Activated T-helper 9 cell treated with anti-CD3 and anti-CD28 coated beads, Interleukin-2, amount 50 U/mL, for 16 hours (primary cell): ENCODE data around the gene ANKRD12.

Experiments
- DNase-seq: peaks from one replicate; pipeline ENCODE4 v3.0.0-alpha.2; 2020; ENCODE audit warnings: low read depth

ANKRD12 gene

GRCh38 chr18:9106800-9107584 lies 29.6 kb upstream of the ANKRD12 start:
- no peak for DNase-seq

DNA sequence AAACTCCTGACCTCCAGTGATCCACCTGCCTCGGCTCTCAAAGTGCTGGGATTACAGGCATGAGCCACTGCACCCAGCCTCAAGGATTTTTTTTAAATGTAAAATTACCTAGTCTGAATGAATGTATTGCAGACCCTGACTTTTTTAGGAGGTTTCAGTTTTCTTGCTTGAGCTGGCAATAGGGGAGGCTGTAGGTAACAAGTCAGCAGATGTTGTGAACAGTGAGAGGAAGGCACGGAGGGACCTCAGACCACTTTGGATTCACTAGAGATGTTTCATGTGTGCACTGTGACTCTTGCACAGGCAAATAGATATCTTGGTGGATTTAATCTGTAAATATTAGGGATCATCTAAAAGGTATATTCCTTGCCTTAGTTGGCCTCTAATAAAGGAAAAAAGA lies 27.7 kb upstream of the ANKRD12 start:
- DNase-seq, result no peak

GRCh38 chr18:9109523-9109922 lies 27.1 kb upstream of the ANKRD12 start:
- no peak for DNase-seq

GRCh38 chr18:9113468-9114149 lies 23.0 kb upstream of the ANKRD12 start:
- DNase-seq, result no peak

DNA sequence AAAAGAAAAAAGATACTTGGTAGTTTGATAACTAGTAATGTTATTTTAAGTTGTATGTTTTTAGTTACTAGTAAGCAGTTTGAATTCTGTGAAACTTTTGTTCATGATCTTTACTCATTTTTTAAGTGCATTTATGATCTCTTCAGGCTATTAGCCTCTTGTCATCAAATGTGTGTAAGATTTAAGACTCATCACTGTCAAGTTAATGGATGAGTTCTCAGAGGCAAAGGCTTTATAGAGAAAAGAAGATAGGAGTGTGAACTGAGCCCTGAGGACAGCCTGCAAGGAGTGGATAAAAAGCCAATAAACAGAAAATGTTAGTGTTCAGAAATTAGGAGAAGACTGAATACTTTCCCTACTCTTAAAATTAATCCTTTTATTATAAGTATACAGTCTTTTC lies 20.6 kb upstream of the ANKRD12 start:
- no peak for DNase-seq

DNA sequence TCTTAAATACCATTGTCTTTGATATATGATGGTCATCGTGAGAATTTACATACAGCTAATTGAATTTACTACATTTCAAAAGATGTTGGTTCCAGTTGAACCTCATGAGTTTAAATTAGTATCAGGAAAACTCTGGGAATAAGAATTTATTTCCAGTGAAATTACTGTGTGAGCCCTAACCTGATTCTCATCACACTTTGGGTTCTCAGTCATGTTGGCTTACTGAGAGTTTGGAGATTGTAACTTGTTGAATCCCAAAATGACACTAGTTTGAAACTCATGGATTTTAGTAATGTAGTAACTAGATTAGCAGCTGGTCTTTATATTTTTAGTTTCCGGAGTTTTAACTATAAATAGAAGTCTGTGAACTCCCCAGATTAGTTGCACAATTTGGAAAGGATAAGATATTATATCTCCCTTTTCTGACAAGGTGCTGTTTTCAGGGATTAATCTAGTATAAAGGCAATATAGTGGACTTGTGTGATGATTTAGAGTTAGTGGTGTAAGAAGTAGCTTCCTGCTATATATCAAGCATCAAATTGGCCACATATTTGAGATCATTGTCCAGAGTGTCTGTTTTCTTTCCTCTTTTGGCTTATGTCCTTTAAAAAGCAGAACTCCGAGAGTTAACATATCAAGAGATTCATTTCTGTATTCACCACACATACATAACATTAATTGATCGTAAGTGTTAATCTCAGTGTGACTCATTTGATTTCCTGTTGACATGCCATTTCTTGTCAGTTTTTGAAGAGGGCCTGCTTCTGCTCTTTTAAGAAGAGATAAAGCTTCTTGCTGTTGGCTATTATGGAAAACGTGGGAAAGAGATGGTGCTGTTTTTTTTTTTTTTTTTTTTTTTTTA lies 18.4 kb upstream of the ANKRD12 start:
- no peak for DNase-seq

DNA sequence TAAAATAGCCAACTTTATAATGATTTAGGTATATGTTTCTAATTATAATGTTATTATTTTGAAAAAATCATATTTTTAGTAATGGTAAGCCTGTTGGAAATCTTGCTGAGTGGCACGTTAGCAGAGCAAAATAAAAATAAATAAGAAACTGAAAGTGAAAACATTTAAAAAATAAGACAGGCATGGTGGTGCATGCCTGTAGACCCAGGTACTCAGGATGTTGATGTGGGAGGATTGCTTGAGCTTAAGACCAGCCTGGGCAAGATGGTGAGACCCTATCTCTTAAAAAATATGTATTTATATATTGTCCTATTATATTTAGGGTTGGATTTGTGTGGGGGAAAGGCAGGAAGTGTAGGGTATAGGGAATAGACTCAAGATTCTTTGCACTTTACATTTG lies 15.8 kb upstream of the ANKRD12 start:
- no peak for DNase-seq

DNA sequence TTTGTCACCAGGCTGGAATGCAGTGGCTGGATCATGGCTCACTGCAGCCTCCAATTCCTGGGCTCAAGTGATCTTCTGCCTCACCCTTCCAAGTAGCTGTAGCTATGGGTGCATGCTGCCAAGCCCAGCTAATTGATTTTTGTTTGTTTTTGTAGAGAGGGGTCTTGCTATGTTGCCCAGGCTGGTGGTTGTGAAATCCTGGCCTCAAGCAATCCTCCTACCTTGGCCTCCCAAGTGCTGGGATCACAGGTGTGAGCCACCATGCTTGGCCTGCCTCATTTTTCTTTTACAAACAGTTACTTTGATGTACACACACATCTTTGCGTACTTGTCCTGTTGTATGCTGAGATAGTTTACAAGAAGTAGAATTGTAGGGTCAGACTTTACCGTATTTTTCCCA lies 13.1 kb upstream of the ANKRD12 start:
- no peak for DNase-seq

- no peak for DNase-seq
Observed at GRCh38 chr18:9124824-9125223, 11.8 kb upstream of the ANKRD12 start.

DNA sequence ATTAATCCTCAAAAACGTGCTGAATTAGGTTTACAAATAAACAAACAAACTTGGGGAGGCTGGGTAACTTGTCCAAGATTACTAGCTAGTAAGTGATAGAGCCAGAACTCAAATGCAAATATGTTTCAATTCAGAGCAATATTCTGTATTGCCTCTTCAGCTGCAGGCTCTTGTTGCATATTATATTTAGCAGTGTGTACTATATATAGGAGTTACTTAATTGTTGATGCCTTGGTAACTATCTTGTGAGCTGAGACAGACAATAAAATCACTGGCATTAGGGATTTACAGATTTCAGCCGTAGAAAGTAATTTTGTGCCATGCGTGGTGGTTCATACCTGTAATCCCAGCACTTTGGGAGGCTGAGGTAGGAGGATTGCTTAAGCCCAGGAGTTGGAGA lies 10.2 kb upstream of the ANKRD12 start:
- no peak for DNase-seq

DNA sequence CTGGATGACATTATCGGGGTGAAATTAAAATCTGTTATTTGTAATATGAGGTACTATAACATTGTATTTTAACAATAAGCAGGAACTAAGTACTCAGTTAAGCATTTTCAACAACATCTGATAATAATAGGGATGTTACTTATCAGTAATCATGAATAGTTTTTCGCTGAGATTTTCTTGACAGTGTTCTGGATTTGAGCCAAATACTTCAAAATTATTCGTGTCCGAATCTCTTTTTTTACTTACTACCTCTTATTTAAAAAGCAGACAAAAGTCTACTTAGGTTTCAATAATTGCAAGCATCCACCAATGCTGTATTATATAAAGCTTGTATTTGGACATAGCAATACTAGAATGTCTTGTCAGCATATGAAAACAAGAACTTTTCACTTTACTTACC lies 6.4 kb upstream of the ANKRD12 start:
- DNase-seq, result no peak

DNA sequence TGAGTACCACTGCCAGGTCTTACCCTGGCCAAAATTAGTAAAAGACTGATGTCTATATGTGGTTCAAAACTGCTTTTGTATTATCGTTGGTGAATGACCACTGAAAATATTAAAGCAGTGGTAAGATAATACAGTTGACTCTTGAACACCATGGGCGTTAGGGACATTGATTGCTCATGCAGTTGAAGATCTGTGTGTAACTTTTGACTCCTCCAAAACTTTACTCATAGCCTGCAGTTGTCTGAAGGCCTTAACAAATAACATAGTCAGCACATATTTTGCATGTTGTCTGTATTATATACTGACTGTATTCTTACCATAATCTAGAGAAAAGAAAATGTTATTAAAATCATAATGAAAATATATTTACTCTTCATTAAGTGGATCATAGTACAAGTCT lies 5.8 kb upstream of the ANKRD12 start:
- DNase-seq, result no peak

DNA sequence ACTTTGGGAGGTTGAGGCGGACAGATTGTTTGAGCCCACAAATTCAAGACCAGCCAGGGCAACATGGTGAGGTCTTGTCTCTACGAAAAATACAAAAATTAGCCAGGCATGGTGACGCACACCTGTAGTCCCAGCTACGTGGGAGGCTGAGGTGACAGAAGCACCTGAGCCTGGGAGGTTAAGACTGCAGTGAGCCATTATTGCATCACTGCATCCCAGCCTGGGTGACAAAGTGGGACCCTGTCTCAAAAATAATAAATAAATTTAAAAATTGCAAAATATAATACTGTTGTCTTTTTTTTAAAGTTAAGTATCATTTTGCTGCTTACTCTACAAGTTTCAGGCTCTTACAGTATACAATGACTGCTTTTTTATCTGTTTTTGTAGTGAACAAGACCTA lies 4.0 kb upstream of the ANKRD12 start:
- no peak for DNase-seq

DNA sequence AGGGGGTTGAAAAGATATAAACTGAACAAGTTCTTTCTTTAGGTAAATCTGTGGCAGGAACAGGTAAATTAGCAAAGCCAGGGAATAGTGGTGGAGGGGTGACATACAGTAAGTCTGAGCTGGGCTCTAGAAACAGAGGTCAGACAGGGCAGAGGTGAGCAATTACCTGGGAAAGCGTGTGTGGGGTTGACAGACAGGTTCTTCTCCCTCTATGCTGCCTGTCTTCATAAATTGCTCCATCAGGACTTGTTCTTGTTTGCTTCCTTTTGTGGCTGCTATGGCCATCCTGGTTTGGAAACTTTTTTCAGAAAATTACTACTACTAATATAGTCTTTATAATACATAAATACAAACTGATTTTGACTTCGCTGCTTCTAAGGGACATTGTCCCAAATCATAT lies 3.4 kb upstream of the ANKRD12 start:
- no peak for DNase-seq

DNA sequence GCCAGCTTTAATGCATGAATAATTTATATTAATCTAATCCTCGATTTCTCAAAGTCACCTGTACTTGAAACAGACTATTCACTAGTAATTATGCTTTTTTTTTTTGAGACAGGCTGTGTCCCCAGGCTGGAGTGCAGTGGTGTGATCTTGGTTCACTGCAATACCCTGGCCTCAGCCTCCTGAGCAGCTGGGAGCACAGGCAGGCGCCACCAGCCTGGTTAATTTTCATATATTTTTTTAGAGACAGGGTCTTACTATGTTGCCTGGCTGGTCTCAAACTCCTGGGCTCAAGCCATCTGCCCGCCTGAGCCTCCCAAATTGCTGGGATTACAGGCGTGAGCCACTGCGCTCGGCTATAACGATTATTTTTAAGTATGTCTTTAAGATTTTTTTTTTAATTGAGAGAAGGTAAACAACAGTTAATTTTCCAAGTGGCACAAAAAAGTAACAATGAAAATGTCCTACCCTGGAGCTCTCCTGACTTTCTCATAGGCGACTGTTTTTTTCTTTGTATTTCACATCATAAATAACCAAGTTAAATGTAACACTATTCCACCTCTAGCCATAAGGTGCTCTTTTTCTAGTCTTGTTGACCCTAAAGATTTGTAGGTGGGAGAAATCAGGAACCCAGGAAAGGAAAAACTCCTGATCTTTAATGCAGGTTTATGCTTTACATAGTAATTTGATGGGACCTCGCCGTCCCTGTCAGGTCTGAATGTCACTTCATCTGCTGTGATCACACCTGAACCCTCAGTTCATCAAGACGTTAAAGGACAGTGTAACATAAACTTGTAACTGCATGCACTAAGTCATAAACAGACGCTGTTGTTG lies 1.3 kb upstream of the ANKRD12 start:
- DNase-seq, result no peak

DNA sequence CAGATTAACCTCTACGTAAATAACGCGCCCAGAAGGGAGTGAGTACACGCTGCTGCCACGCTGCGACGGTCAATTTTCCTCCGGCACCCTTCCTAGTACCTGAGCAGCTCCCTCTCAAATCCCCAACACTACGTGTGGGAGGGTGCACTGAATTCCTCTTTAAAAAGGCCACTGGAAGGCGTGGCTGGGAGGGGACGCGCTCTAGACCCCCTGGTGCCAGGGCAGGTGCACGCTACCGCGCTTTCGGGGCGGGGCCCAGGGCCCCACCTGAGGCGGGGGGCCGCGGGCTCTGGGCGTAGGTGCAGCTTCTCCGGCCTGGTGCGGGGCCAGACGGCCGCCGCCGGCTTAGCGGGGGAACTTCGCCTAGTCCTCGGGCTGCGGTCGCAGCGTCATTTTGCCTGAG lies 668 bp upstream of the ANKRD12 start:
- no peak for DNase-seq

GRCh38 chr18:9137168-9138066 lies 836 bp downstream of the ANKRD12 start:
- DNase-seq, result peak; percentile 61

DNA sequence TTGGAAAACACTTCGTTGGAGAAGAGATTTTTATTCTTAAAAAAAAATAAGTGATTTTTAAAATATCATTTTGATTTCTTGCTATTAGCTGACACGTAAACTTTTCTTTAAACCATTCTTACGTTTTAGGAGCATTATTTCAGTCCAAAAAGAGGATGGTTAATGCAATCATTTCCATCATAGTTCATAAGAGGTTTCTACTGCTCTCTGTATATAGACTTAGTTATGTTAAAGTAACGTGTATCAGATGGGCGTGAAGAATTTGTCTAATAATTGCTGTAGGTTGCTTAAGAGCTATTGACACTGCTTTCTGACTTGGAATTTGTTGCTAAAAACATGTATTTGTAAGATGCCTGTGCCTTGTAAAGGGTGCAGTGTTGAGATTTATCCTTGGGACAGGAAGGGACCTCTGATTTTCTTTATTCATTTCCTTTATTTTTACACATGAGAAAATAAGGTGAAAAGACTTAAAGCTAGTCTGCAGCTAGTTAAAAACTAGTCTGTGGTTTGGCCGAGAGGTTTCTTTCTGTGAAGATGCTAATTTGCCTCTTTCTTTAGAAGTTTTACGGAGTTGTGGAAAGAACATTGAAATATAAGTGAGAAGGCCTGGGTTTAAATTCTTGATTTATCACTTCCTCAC lies 2.9 kb downstream of the ANKRD12 start:
- DNase-seq, result no peak

- no peak for DNase-seq
Observed at GRCh38 chr18:9140381-9140780, 3.8 kb downstream of the ANKRD12 start.

- DNase-seq, result no peak
Observed at GRCh38 chr18:9140984-9141383, 4.4 kb downstream of the ANKRD12 start.
